ES-I3 (cell line): Measurements from ENCODE around the gene RAPGEFL1.
"Not testable (repeated sequence)": the region's sequence is repeated elsewhere in the genome, so short reads cannot be mapped to it uniquely, and the experiment has no call there.

Experiments
- H3K36me3 ChIP-seq: 2 replicates; pipeline ENCODE4 v1.6.1; 2013; ENCODE audit warnings: mild to moderate bottlenecking, low read length, control low read depth, moderate library complexity; ENCODE audit not compliant: insufficient read depth
- H3K4me1 ChIP-seq: 2 replicates; pipeline ENCODE4 v1.6.1; 2013; ENCODE audit warnings: mild to moderate bottlenecking, control low read depth, low read length; ENCODE audit not compliant: insufficient read depth
- H3K9ac ChIP-seq: 2 replicates; pipeline ENCODE4 v1.6.1; 2013; ENCODE audit warnings: low read depth, mild to moderate bottlenecking, low read length, moderate library complexity
- H3K9me3 ChIP-seq: 2 replicates; pipeline ENCODE4 v1.6.1; 2013; ENCODE audit warnings: mild to moderate bottlenecking, low read length, moderate library complexity; ENCODE audit not compliant: control insufficient read depth, insufficient read depth

Gene RAPGEFL1

GRCh38 chr17:40179923-40180659 is 2.8 kb downstream of the RAPGEFL1 start:
- Histone ChIP-seq H3K4me1 (peaks cover 17% of the 10 kb centered on the region), H3K9me3 (no peaks in the 10 kb centered on the region), H3K36me3 (no peaks in the 10 kb centered on the region), H3K9ac (no peak overlapping the region)

GRCh38 chr17:40180694-40181093 is 3.4 kb downstream of the RAPGEFL1 start:
- no peaks in the 10 kb centered on the region for H3K36me3 ChIP-seq
- H3K9me3 ChIP-seq, result no peaks in the 10 kb centered on the region
- H3K9ac ChIP-seq, result no peak overlapping the region
- H3K4me1 ChIP-seq, result peaks cover 17% of the 10 kb centered on the region

GRCh38 chr17:40181205-40181604 is 3.9 kb downstream of the RAPGEFL1 start:
- Histone ChIP-seq H3K4me1 (peaks cover 17% of the 10 kb centered on the region), H3K36me3 (no peaks in the 10 kb centered on the region), H3K9ac (no peak overlapping the region), H3K9me3 (no peaks in the 10 kb centered on the region)

GRCh38 chr17:40182606-40183005 is 5.3 kb downstream of the RAPGEFL1 start:
- Histone ChIP-seq H3K36me3 (no peaks in the 10 kb centered on the region), H3K9ac (no peak overlapping the region), H3K4me1 (peaks cover 13% of the 10 kb centered on the region), H3K9me3 (no peaks in the 10 kb centered on the region)

- Histone ChIP-seq H3K9ac (no peak overlapping the region), H3K4me1 (peaks cover 6% of the 10 kb centered on the region), H3K36me3 (no peaks in the 10 kb centered on the region), H3K9me3 (no peaks in the 10 kb centered on the region)
These were observed 10.0 kb downstream of the RAPGEFL1 start for GRCh38 chr17:40187238-40187637.

- Histone ChIP-seq H3K4me1 (peaks cover 6% of the 10 kb centered on the region), H3K9ac (no peak overlapping the region), H3K36me3 (no peaks in the 10 kb centered on the region; the same call in 1 of the 2 replicates), H3K9me3 (no peaks in the 10 kb centered on the region)
These were observed 11.4 kb downstream of the RAPGEFL1 start for GRCh38 chr17:40188694-40189093.

- Histone ChIP-seq H3K4me1 (peaks cover 15% of the 10 kb centered on the region), H3K9me3 (no peaks in the 10 kb centered on the region), H3K9ac (peak overlapping the region; percentile 69; the same call in 1 of the 2 replicates), H3K36me3 (no peaks in the 10 kb centered on the region; the same call in 1 of the 2 replicates)
These were observed 13.1 kb downstream of the RAPGEFL1 start for GRCh38 chr17:40190197-40191021.

- no peaks in the 10 kb centered on the region for H3K9me3 ChIP-seq
- H3K36me3 ChIP-seq, result no peaks in the 10 kb centered on the region; the same call in 1 of the 2 replicates
- peaks cover 15% of the 10 kb centered on the region for H3K4me1 ChIP-seq
- peak overlapping the region; percentile 69 for H3K9ac ChIP-seq
These were observed 14.3 kb downstream of the RAPGEFL1 start for GRCh38 chr17:40191237-40192208.

- no peak overlapping the region for H3K9ac ChIP-seq
- H3K4me1 ChIP-seq, result peaks cover 15% of the 10 kb centered on the region
- H3K9me3 ChIP-seq, result no peaks in the 10 kb centered on the region
- H3K36me3 ChIP-seq, result no peaks in the 10 kb centered on the region; the same call in 1 of the 2 replicates
These were observed 15.7 kb downstream of the RAPGEFL1 start for GRCh38 chr17:40192961-40193360.

GRCh38 chr17:40194821-40195220 is 17.6 kb downstream of the RAPGEFL1 start:
- peaks cover 15% of the 10 kb centered on the region for H3K4me1 ChIP-seq
- no peaks in the 10 kb centered on the region for H3K9me3 ChIP-seq
- no peak overlapping the region for H3K9ac ChIP-seq
- H3K36me3 ChIP-seq, result no peaks in the 10 kb centered on the region; the same call in 1 of the 2 replicates

GRCh38 chr17:40197550-40197949 is 20.3 kb downstream of the RAPGEFL1 start:
- Histone ChIP-seq H3K9me3 (no peaks in the 10 kb centered on the region), H3K4me1 (peaks cover 9% of the 10 kb centered on the region), H3K36me3 (no peaks in the 10 kb centered on the region; the same call in 1 of the 2 replicates), H3K9ac (no peak overlapping the region)

GRCh38 chr17:40197965-40198456 is 20.7 kb downstream of the RAPGEFL1 start:
- not testable (repeated sequence) for H3K4me1 ChIP-seq, H3K9me3 ChIP-seq, H3K9ac ChIP-seq, H3K36me3 ChIP-seq

- H3K9ac ChIP-seq, result no peak overlapping the region
- peaks cover 9% of the 10 kb centered on the region for H3K4me1 ChIP-seq
- no peaks in the 10 kb centered on the region for H3K36me3 ChIP-seq
- H3K9me3 ChIP-seq, result no peaks in the 10 kb centered on the region
These were observed 21.3 kb downstream of the RAPGEFL1 start for GRCh38 chr17:40198576-40198975.

- H3K9me3 ChIP-seq, result no peaks in the 10 kb centered on the region
- no peaks in the 10 kb centered on the region for H3K36me3 ChIP-seq
- no peaks in the 10 kb centered on the region for H3K4me1 ChIP-seq
- H3K9ac ChIP-seq, result no peak overlapping the region
These were observed 25.9 kb downstream of the RAPGEFL1 start for GRCh38 chr17:40203131-40203530.
